Measurements from ENCODE around the gene NAV3. TPM values are rescaled to one million over a fixed set of nuclear protein-coding genes. Genes with fewer than 3 reads are reported as not detected.
A peak's percentile ranks its signal among the peaks of the same experiment; 100 is the strongest.

NAV3 gene
- total RNA-seq, 1 donor from 2014 or later: 16.5 TPM

DNA sequence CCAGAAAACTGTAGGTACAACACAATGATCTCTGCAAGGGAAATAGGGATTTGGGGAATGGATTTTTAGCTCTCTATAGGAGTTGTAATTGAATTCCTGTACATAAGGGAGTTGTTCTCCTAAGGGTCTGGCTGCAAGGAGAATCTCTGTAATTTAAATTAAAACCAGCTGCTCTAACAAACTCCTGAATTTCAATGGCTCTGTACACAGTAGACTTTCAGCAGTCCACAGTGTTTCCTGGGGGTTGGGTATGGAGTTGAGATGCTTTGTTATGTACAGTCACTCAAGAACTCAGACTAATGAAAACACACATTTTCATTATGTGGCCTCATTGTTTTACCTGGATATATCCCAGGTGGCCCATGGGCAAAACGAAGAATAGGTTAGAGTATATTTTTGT lies 93.2 kb downstream of the NAV3 start:
- DNase-seq (ENCODE audit: extremely low read depth, low read depth, low spot score): no peak

DNA sequence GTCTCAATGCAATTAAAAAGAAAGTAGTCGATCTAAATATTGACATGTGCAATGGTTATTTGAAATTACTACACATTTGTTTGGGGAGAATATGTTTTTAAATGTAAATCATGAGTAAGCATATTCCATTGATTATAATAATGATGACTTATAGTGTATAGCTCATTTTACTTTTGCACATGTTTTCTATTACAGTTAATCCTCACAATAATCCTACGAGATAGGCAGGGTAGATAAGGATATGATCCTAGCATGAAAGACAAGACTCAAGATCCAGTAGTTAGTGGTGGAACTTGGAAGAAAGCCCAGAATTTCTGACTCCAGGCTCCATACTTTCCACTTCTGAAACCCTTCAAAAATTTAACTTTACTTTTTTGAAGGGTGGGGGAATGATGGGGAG lies 94.0 kb downstream of the NAV3 start:
- DNase-seq (ENCODE audit: extremely low read depth, low read depth, low spot score): no peak

DNA sequence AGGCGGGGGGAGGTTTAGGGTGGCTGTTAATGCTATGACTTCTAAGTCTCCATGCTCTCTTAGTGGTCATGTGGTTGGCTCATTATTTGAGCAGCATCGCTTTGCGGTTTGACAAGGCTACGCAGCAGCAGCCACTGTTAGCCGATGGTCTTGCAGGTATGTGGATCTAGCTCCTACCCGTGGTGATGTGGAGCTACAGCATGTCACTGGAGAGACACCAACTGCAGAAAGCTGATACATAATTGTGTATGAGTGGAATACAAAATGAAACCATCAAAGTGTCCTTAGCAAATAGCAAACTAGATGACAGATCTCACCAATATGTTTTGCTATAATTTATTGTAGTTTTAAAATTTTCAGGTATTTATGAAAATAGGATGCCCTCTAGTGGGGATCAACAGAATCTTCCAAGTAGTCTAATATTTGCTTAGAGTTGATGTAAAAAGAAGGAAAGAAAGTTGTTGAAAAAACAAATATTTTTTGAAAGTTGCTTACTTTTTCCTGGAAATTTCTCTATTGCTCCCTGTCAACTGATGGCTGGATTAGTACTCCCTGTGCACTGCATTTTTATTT lies 94.9 kb downstream of the NAV3 start:
- DNase-seq (ENCODE audit: extremely low read depth, low read depth, low spot score): peak; percentile 90

DNA sequence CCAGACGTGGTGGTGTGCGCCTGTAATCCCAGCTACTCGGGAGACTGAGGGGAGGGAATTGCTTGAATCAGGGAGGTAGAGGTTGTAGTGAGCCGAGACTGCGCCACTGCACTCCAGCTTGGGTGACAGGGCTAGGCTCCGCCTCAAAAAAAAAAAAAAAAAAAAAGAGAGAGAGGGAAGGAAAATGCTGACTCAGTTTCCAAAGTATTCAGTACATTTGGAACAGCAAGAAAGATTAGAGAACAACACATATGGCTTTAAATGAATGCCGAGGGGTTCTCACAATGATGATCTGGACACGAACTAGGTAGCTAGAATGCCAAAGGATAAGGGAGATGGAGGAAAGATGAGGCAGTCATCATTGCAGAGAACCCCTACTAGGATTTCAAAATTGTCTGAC lies 97.4 kb downstream of the NAV3 start:
- no peak for DNase-seq (ENCODE audit: extremely low read depth, low read depth, low spot score)

DNA sequence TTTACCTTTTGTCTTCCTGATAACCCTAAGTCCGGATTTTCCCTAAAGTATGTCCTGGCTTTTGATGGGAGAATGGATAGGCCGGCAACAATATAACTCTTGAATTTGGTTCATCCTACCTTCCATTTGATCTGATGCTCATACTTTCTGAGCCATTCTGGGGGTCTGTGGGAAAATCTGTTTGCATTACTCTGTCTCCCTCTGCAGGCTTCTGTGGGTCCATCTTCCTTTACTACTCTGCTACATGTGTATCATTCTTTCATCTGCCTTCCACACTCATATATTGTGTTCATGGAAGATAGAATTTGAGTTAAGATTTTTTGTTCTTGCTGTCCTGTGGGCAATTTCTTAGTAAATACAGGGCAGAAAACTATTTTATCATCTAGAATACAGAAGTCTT lies 101.5 kb downstream of the NAV3 start:
- DNase-seq (ENCODE audit: extremely low read depth, low read depth, low spot score): no peak

DNA sequence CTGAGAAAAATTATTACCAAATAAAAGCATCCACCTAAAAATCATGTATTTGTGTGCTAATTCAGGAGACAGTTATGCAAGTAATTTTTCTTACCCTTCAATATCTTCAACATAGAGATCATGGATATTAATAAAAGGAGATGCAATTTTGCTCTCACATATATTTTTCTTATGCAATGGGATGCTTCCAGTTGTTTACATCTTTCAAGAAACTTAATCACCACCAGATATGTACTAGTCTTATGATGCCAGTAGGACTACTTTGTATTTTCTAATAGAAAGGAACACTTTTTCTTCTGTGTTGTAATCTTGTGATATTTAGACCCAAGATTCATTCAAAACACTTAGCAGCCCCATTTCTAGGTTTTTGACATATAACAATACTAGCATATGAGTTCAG lies 107.6 kb downstream of the NAV3 start:
- DNase-seq (ENCODE audit: extremely low read depth, low read depth, low spot score): no peak

DNA sequence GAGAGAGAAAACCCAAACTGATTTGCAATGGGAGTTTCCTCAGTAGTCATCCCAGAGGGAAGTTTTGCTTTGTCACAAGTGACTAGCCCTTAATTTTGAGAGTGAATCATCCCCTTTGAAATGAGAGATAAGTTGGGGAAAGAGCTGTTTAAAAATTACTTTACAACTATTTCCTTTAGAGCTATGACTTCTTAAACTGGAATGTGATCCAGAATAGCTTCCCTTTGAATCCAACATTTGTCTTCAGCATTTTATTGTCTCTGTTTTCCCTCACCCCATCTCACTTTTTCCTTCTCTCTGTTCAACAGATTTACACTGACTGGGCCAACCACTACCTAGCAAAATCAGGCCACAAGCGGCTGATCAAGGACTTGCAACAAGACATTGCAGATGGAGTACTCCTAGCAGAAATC lies 109.3 kb downstream of the NAV3 start:
- DNase-seq (ENCODE audit: extremely low read depth, low read depth, low spot score): no peak

DNA sequence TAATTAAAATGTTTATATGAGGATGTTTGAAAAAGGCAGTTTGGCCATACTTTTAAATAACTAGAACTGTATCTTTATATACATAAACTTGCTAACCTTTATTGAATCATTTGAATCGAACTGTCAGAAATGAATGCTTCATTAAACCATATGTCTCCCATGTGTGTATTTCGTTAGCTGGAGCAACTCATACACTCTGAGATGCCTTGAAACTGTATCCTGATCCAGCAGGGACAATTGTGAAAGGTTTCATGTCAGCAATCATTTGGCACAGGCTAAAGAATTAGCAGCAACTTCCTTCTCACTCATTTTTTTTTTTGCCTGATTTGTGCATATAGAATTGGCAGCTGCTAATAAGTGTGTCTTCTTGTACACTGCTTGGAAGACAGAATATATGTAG lies 109.9 kb downstream of the NAV3 start:
- DNase-seq (ENCODE audit: extremely low read depth, low read depth, low spot score): no peak

DNA sequence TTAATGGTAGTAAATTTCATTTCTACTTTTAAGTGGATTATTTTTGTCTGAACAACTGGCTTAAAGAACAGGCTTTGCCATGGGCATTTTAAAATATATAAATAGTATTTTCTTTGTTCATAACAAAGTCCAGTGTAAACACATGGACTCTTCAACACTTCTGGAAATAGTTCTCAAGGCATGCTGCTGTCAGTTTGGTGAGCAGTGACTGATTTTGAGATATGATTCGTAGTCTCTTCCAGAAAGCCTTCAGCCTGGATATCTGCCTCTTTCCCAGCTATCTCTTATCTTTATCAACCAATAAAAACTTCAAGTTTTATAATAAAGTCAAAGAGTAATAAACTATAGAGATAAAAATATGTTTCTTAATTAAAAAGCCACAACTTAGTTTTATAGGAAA lies 110.7 kb downstream of the NAV3 start:
- DNase-seq (ENCODE audit: extremely low read depth, low read depth, low spot score): no peak

DNA sequence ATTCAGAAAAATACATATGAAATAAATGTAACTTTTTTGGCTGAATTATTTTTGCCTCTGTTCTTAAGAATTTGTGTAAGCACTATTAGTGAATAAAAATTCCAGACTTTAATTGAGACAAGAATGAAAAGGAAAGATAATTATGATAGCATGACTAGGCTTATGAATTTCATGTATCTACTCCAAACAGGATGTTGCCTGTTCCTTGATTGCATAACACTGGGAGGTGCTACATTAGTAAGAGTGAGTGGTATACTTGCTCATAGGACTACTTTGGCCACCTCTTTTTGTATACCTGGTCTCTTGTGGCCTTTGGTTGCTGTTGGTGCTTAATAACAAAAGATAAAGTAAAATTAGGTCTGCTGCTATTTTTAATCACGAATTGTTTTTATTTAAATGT lies 112.8 kb downstream of the NAV3 start:
- no peak for DNase-seq (ENCODE audit: extremely low read depth, low read depth, low spot score)

DNA sequence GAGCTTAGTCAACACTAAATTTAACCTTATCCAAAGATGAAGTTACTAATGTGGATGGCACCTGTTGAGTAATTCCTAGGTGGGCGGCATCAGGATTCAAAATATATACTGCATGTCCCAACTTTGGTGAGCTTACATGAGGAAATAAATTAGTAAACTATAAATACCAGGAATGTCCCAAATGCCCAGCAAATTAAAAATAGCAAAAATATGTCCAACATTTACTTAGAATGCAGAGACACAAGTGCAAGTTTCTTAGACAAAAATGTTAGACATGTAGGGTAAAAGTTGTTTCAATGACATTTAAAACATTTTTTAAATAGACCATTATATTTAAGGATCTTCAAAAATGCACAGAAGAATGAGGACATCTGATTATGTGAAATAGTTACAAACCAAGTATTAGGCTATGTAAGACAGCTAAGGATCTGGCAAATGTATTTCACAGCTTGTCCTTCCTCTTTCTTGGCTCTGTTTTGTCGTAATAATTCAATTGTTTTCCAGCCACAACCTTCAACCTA lies 115.9 kb downstream of the NAV3 start:
- DNase-seq (ENCODE audit: extremely low read depth, low read depth, low spot score): no peak

DNA sequence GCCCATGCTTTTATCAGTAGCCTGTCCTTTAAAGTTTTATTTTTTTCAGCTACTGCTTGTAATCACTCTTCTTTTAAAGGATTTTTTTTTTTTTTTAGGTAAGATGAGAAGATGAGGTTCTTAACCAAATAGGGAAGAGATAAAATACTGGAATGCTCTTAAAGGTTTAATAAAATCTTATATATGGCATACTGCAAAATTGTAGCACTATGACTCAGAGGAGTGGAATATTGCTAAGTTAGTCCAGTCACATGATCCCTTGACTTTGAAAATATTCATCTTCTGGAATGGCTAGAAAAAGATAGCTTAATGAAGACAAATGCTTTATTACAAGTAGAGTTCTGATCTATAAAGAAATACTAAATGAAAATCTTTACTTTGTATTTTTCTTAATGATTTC lies 116.6 kb downstream of the NAV3 start:
- DNase-seq (ENCODE audit: extremely low read depth, low read depth, low spot score): no peak

DNA sequence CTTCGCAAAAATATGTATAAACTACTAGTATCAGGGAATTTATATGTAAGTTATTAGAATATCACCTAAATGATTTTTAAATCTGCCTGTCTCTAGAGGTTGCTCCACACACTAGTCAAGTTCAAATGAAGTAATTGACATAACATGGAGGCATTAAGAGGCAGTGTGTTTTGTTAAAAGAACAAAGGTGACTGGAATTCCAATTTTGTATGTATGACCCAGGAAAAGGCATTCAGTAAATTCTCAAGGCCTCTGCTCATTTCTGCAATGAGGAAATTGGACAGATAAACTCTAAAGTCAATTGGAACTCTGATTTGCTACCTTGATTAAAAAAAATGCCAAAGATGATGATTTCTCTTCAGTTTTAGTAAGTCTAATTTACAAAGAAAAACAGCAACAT lies 117.1 kb downstream of the NAV3 start:
- no peak for DNase-seq (ENCODE audit: extremely low read depth, low read depth, low spot score)

DNA sequence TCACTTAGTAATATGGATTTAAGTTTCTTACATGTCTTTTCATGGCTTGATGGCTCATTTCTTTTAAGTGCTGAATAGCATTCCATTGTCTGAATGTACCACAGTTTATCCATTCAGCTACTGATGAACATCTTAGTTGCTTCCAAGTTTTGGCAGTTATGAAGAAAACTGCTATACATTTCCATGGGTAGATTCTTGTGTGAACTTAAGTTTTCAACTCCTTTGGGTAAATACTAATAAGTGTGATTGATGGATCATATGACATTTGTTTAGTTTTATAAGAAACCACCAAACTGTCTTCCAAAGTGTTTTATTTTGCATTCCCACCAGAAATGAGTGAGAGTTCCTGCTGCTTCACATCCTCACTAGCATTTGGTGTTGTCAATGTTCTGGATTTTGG lies 119.2 kb downstream of the NAV3 start:
- DNase-seq (ENCODE audit: extremely low read depth, low read depth, low spot score): no peak

DNA sequence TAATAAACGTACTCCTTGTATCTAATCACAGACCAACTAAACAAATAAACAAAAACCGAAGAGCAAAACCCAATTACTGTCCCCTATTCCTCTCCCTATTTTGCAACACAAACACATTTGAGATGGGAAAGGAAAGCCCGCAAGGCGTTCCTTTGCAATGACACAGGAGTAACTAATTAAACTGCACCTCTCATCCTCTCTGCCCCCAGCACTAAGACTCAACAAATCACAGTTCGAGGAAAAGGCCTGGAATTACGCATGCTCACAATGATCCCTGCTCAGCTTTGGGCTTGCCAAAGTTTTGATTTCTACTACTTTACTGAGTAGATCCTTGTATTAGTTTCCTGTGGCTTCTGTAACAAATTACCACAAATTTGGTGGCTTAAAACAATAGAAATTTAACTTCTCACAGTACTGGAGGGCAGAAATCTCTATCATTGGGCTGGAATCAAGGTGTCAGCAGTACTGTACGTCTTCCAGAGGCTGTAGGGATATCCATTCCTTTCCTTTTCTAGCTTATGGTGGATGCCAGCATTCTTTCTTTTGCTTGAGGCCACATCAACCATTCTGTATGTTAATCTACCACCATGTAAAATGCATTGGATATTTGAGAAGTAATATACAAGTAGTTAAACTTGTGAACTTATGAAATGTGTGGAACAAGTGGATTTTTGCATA lies 123.0 kb downstream of the NAV3 start:
- DNase-seq (ENCODE audit: extremely low read depth, low read depth, low spot score): no peak

DNA sequence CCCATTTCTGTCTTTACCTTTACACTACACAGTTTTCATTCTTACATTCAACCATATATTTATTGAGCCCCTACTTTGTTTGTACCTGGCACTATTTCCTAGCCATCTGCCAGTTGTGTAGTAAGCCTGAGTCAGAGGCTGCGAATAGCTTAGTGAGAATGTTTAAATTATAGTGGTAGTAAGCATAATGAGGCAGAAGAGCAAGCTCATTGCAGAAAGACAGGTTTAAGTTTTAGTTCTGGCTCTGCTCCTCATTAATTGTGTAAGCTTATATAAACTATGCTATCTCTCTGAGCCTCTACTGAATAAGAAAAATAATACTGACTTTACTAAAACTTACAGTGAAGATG lies 123.5 kb downstream of the NAV3 start:
- no peak for DNase-seq (ENCODE audit: extremely low read depth, low read depth, low spot score)

DNA sequence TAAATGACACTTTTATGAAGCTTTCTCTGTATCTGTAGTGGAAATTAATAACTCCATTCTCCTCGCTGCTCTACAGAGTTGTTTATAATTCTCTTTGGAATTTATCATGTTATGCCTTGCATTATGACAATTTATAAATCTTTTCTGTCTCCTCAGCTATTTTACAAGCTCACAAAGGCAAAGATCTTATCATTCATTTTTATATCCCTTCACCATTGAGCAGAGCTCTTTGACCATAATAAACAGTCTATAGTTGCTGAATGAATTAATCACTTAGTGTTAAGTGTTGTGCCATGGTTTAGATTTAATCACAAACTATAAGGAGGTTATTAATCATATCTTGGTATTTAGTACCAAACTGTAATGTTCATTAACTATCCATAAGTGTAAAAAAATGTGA lies 126.4 kb downstream of the NAV3 start:
- DNase-seq (ENCODE audit: extremely low read depth, low read depth, low spot score): no peak

DNA sequence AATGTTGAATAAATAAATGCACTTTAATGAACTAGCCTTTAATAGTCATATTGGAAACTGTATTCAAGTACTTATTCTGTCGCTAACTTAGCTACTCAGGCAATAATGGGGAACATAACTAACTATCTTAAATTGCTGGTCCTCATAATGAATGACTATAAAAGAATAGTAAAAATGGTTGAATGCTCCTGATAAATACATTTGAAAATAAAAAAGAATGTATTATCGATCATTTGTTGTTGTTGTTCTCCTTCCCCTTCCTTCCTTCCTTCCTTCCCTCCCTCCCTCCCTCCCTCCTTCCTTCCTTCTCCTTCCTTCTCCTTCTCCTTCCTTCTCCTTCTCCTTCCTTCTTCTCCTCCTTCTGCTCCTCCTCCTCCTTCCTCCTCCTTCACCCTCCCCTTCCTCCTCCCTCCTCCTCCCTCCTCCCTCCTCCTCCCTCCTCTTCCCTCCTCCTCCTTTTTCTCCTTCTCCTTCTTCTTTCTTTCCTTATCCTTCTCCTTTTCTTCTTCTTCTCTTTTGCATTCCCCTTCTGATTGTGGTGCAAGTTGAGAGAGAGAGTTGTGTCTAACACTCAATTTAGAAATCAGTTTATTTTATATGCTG lies 133.0 kb downstream of the NAV3 start:
- DNase-seq (ENCODE audit: extremely low read depth, low read depth, low spot score): no peak

DNA sequence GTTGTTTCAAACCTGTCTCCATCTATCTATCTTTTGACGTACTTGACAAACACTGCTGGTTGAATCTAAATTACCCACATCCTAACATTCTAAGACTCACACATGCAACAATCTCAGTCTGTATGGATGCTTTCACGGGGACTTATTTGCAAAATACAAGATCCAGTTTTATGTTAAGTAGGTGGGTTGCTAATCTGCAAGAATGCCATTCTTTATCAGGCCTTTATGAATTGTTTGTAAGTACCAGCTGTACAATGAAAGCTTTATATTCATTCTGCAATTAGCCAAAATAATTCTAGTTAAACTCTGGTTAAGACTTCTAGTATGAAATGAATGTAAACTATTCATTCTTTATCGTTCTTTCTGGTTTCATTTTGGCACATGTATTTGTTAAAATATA lies 135.1 kb downstream of the NAV3 start:
- no peak for DNase-seq (ENCODE audit: extremely low read depth, low read depth, low spot score)

DNA sequence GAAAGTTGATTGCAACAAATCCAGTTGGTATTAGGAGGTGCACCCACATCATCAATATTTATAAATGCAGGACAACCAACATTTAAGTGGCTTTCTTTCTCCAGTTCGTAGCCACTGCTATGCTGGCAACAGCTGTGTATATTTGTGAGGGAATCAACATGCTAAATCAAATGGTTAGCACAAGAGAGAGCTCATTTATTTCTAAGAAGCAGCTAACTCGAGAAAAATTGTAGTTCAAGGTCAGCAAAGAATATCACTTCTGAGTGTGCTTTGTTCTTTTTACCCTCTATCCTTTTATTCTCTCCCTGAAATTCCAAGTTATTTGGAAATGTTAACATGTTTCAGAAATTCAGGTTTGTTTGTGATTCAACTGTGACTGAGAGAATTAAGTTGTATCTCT lies 137.3 kb downstream of the NAV3 start:
- no peak for DNase-seq (ENCODE audit: extremely low read depth, low read depth, low spot score)

DNA sequence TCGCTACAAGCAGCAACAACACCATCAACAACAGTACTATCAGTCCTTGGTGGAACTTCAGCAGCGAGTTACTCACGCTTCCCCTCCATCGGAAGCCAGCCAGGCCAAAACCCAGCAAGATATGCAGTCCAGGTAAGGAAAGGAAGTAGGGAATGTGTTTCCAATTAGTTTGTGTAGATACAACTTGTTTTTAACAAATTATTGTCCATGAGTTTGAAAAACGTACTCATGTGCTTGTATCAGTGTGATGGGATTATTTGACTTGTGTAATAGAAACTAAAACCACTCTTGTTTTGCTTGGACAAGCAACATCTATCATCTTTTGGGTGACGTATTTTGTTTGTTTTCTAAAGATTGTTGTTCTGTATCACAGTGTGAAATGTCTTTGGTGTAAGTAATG lies 137.9 kb downstream of the NAV3 start:
- DNase-seq (ENCODE audit: extremely low read depth, low read depth, low spot score): no peak

DNA sequence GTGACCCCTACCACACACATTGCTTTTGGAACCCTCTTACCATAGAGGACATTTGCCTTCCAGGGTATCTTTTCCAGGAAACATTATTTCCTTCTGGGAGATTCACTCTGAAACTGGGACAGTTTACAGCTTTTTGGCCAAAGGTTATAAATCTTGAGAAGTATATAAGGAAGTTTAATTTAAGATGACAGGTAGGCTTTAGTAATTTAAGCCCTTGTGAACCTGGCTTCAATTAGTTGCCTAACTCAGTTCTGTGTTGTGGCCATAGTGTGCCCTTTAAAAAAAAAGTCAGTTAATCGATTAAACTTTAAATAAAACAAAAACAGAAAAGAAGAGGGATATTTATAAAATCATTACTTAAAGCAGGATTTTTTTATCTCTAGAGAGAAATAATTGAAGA lies 142.9 kb downstream of the NAV3 start:
- no peak for DNase-seq (ENCODE audit: extremely low read depth, low read depth, low spot score)

DNA sequence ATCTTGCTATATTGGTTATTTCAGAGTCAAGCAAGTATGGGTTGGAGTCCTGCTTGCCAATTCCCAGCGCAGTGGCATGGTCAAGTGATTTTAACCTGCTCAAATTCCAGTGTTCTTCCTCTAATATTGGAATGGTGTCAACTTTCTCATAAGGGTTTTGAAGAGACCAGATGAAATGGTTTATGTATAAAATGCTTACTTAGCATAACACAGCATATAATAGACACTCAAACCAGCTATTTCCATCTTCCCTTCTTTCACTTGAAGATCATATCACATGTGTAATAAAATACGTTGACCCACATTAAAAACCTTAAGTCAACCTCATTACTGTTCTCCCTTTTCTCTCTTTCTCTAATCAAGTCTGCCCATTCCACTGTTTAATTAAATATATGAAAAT lies 144.0 kb downstream of the NAV3 start:
- no peak for DNase-seq (ENCODE audit: extremely low read depth, low read depth, low spot score)

All from glomerular endothelial cell (primary cell).